Activated naive CD8-positive, alpha-beta T cell (primary cell): Measurements from ENCODE around the gene PON3.
"Not testable (repeated sequence)": the region's sequence is repeated elsewhere in the genome, so short reads cannot be mapped to it uniquely, and the experiment has no call there.

ENCODE experiments used
- H3K27ac Mint-ChIP-seq: one replicate; pipeline ENCODE4 v1.8.0; 2021; ENCODE audit warnings: mixed read lengths
- H3K27me3 Mint-ChIP-seq: one replicate; pipeline ENCODE4 v1.8.0; 2021; ENCODE audit warnings: mixed read lengths
- H3K36me3 Mint-ChIP-seq: one replicate; pipeline ENCODE4 v1.8.0; 2021; ENCODE audit warnings: mixed read lengths
- H3K4me1 Mint-ChIP-seq: one replicate; pipeline ENCODE4 v1.8.0; 2021; ENCODE audit warnings: low read depth, mixed read lengths
- H3K4me3 Mint-ChIP-seq: one replicate; pipeline ENCODE4 v1.8.0; 2021; ENCODE audit warnings: mild to moderate bottlenecking, mixed read lengths
- H3K9me3 Mint-ChIP-seq: one replicate; pipeline ENCODE4 v1.8.0; 2021; ENCODE audit warnings: low read depth, mixed read lengths

Gene PON3

GRCh38 chr7:95394370-95394769 is 1.8 kb downstream of the PON3 start:
- Mint-ChIP-seq H3K4me3 (no peak overlapping the region), H3K27ac (no peak overlapping the region), H3K36me3 (no peaks in the 10 kb centered on the region), H3K27me3 (peaks cover 17% of the 10 kb centered on the region), H3K4me1 (peaks cover 3% of the 10 kb centered on the region), H3K9me3 (no peaks in the 10 kb centered on the region)

DNA sequence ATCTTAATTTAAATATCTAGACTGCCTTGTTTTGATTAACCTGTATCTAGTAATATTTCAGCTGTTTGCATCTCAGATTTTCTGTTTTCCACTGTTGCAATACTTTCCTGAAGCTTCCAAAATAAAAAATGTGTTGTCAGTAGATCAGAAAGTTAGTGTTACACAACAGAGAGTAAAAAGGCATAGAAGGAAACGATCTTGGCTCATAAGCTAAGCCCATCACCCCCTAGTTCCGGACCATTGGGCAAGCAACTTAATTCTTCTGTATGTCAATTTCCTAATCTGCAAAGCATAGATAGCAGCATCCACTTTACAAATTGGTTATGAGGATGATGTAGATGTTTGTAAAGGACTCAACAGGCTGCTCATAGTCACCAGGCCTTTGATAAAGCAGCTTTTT is 4.4 kb downstream of the PON3 start:
- Mint-ChIP-seq H3K27ac (no peak overlapping the region), H3K27me3 (peaks cover 13% of the 10 kb centered on the region), H3K36me3 (no peaks in the 10 kb centered on the region), H3K4me3 (no peak overlapping the region), H3K4me1 (peaks cover 3% of the 10 kb centered on the region), H3K9me3 (no peaks in the 10 kb centered on the region)

GRCh38 chr7:95389516-95389915 is 6.7 kb downstream of the PON3 start:
- no peak overlapping the region for H3K27ac Mint-ChIP-seq
- no peaks in the 10 kb centered on the region for H3K36me3 Mint-ChIP-seq
- no peaks in the 10 kb centered on the region for H3K4me1 Mint-ChIP-seq
- H3K9me3 Mint-ChIP-seq: no peaks in the 10 kb centered on the region
- H3K4me3 Mint-ChIP-seq: no peak overlapping the region
- peaks cover 11% of the 10 kb centered on the region for H3K27me3 Mint-ChIP-seq

GRCh38 chr7:95379457-95379856 is 16.7 kb downstream of the PON3 start:
- H3K4me1 Mint-ChIP-seq, H3K4me3 Mint-ChIP-seq: not testable (repeated sequence)

GRCh38 chr7:95376632-95377400 is 19.4 kb downstream of the PON3 start:
- Mint-ChIP-seq H3K4me3 (no peak overlapping the region), H3K27me3 (peaks cover 4% of the 10 kb centered on the region)

More at GRCh38 chr7:95379457-95379856, 16.7 kb downstream of the PON3 start:
- H3K36me3 Mint-ChIP-seq, H3K27me3 Mint-ChIP-seq, H3K27ac Mint-ChIP-seq, H3K9me3 Mint-ChIP-seq: not testable (repeated sequence)

DNA sequence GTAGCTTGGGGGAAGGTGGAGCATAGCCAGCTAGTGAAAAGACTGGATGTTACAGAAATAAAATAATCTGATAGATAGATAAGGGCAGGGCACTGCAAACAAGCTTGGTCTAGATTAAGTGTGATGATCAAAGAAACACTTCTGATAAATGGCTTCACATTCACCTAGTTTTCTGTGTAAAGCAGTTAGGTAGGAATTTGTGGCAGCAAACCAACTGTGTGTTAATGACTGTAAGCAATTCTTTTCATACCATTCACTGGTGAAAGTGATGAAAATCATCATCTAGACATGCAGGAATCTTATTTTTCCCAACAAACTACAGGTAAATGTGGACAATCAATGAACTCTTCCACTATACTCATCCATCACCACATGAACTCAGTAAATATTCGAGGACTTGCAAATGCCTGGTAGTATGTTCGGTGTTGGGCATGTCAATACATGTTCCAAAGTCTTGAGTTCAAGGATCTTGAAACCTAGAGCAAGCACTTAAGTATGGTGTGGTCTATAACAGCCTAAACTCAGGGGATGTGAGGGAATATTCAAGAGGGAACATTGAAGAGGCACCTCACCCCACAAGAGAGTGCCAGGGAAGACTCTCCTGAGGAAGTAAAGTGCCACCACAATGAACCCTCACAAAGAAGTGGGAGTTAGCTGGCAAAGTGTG is 20.5 kb downstream of the PON3 start:
- no peaks in the 10 kb centered on the region for H3K36me3 Mint-ChIP-seq
- no peaks in the 10 kb centered on the region for H3K9me3 Mint-ChIP-seq
- no peaks in the 10 kb centered on the region for H3K4me1 Mint-ChIP-seq
- H3K27me3 Mint-ChIP-seq: peaks cover 5% of the 10 kb centered on the region
- H3K27ac Mint-ChIP-seq: no peak overlapping the region
- H3K4me3 Mint-ChIP-seq: no peak overlapping the region

More at GRCh38 chr7:95376632-95377400, 19.4 kb downstream of the PON3 start:
- H3K36me3 Mint-ChIP-seq: no peaks in the 10 kb centered on the region
- no peaks in the 10 kb centered on the region for H3K4me1 Mint-ChIP-seq
- H3K27ac Mint-ChIP-seq: no peak overlapping the region
- no peaks in the 10 kb centered on the region for H3K9me3 Mint-ChIP-seq

DNA sequence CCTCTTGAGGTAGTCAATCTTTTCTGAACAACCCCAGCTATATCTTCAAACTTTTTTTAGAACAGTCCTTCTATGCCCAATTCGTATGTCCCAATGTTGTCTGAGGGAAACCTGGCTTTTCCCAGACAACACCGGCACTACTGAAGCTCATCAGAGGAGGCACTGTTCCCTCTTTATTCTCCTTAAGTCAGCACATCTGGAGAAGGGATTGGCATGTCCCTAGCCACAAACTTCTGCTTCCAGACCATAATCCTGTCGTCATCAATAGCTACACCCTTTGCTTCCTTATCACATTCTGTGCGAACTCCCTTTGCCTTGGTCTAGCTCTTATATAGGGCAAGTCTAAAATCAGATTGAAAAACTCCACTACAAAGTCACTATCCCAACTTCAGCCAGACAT is 22.9 kb downstream of the PON3 start:
- H3K27me3 Mint-ChIP-seq: peaks cover 5% of the 10 kb centered on the region
- H3K9me3 Mint-ChIP-seq: no peaks in the 10 kb centered on the region
- no peaks in the 10 kb centered on the region for H3K4me1 Mint-ChIP-seq
- no peak overlapping the region for H3K27ac Mint-ChIP-seq
- H3K4me3 Mint-ChIP-seq: no peak overlapping the region
- H3K36me3 Mint-ChIP-seq: no peaks in the 10 kb centered on the region

GRCh38 chr7:95368235-95368634 is 27.9 kb downstream of the PON3 start:
- Mint-ChIP-seq H3K9me3 (no peaks in the 10 kb centered on the region), H3K4me3 (no peak overlapping the region), H3K27ac (no peak overlapping the region), H3K4me1 (no peaks in the 10 kb centered on the region), H3K36me3 (no peaks in the 10 kb centered on the region), H3K27me3 (peaks cover 1% of the 10 kb centered on the region)

DNA sequence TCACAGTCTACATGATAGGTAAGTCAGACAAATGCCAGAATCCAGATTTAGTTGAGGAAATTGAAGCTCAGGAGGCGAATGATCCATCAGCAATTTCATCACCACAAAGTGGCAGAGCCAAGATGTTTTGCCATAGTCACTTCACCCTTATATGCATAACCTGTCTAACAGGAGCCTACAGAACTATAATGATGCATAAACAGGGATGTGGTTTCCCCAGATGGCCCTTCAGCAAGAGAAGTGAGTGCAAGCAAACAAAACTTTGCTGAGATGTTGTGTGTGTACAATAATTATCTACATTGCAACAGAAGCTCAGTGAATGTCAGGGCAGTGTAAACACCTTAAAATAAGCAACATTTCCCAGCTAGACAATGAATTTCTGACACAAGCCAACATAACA is 28.6 kb downstream of the PON3 start:
- Mint-ChIP-seq H3K4me3 (no peak overlapping the region), H3K4me1 (no peaks in the 10 kb centered on the region), H3K27ac (no peak overlapping the region), H3K36me3 (no peaks in the 10 kb centered on the region), H3K9me3 (no peaks in the 10 kb centered on the region), H3K27me3 (peaks cover 1% of the 10 kb centered on the region)

DNA sequence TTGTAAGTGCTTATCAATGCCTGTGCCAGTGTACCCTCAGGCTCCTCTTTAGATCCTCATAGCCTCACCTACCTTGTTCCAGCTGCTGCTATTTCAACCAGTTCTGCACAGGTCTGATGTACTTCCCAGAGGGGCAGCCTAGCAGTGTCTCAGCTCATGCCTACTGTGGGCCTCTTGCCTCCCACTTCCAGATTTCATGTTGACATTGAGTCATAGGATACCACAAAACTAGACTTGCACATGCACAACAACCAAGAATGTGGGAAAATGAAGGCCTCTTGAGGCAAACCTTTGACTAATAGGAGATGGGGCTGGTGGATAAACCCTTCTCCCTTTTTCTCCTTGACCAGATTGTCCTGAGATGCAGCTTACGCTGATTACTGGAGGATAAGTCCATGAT is 31.0 kb downstream of the PON3 start:
- Mint-ChIP-seq H3K4me1 (no peaks in the 10 kb centered on the region), H3K4me3 (no peak overlapping the region), H3K27ac (no peak overlapping the region), H3K36me3 (no peaks in the 10 kb centered on the region), H3K9me3 (no peaks in the 10 kb centered on the region), H3K27me3 (peaks cover 1% of the 10 kb centered on the region)

- no peak overlapping the region for H3K4me3 Mint-ChIP-seq
- peaks cover 1% of the 10 kb centered on the region for H3K27me3 Mint-ChIP-seq
- H3K27ac Mint-ChIP-seq: no peak overlapping the region
- no peaks in the 10 kb centered on the region for H3K9me3 Mint-ChIP-seq
- H3K4me1 Mint-ChIP-seq: no peaks in the 10 kb centered on the region
- H3K36me3 Mint-ChIP-seq: no peaks in the 10 kb centered on the region
These were observed 38.6 kb downstream of the PON3 start for GRCh38 chr7:95357623-95358022.

DNA sequence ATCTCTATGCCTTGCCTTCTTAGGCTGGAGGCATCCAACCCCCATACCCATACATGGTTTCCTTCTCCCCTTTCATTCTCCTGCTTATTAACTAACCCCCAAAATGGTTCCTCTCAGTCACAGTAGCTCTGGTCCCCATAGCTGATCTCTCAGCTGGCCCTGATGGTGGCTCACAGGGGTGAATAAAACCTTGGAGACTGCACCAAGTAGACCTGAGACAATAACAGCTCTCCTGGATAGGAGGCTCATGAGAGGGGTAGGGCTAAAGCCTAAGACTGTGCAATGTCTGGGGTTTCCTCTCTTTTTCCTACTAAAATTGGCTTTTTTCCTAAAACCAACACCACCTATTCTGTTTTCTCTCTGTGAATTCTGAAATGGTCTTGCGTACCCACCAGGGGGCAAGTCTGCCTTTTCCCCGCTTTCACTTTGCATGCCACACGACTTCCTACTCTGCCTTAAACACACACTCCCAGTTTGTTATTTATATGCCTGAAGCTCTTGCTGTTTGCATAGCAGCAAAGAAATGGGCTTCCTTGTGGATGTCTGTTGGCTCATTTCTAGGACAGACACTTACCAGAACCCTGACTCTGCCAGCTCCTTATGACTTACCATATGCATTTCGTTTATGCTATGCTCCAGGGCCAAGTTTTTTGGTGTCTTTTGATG is 53.4 kb downstream of the PON3 start:
- Mint-ChIP-seq H3K9me3 (no peaks in the 10 kb centered on the region), H3K27me3 (peaks cover 1% of the 10 kb centered on the region), H3K27ac (no peak overlapping the region), H3K36me3 (no peaks in the 10 kb centered on the region), H3K4me3 (no peak overlapping the region), H3K4me1 (no peaks in the 10 kb centered on the region)

DNA sequence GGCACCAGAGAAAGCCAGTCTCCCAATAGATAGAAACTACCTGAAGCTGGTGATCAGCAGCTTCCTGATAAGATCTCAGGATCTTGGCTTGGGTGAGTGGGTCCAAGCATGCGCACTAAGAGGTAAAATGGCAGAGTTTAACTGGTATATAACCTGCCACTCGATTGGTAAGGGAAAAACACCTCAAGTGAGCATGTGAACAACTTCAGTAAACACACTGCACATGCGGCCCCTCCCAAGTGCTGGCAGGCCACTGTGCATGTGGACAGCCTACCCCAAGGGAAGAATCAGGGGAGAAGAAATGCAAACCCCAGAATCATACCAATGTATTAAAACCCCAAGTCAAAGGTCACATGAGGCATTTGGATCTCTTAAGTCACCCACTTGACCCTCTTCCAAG is 54.1 kb downstream of the PON3 start:
- H3K4me1 Mint-ChIP-seq: no peaks in the 10 kb centered on the region
- H3K27ac Mint-ChIP-seq: no peak overlapping the region
- H3K9me3 Mint-ChIP-seq: no peaks in the 10 kb centered on the region
- no peak overlapping the region for H3K4me3 Mint-ChIP-seq
- H3K27me3 Mint-ChIP-seq: no peaks in the 10 kb centered on the region
- H3K36me3 Mint-ChIP-seq: no peaks in the 10 kb centered on the region

GRCh38 chr7:95340491-95340890 is 55.7 kb downstream of the PON3 start:
- Mint-ChIP-seq H3K4me3 (no peak overlapping the region), H3K4me1 (no peaks in the 10 kb centered on the region), H3K9me3 (no peaks in the 10 kb centered on the region), H3K27me3 (no peaks in the 10 kb centered on the region), H3K36me3 (no peaks in the 10 kb centered on the region), H3K27ac (no peak overlapping the region)

DNA sequence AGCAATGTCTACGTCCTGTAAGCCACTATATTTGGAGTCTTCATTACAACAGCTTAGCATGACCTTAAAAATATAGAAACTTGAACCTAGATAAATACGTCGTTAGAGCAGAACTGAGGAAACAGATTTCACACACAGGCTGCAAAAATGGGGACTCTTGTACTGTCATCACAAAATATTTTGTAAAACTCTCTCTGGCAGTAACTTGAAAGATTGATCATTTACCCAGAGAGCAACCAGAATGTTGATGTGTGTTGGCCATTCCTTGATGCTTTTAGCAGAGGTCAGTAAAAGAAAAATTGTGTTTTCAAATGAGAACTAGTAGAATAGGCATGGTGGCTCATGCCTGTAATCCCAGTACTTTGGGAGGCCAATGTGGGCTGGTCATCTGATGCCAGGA is 57.3 kb downstream of the PON3 start:
- Mint-ChIP-seq H3K9me3 (no peaks in the 10 kb centered on the region), H3K4me3 (no peak overlapping the region), H3K27ac (no peak overlapping the region), H3K4me1 (no peaks in the 10 kb centered on the region), H3K36me3 (no peaks in the 10 kb centered on the region), H3K27me3 (no peaks in the 10 kb centered on the region)
